K562 (cell line): ENCODE results near the gene RPL11. TPM values are rescaled to one million over a fixed set of nuclear protein-coding genes. Genes with fewer than 3 reads are reported as not detected.
A peak's percentile ranks its signal among the peaks of the same experiment; 100 is the strongest.

Experiments
- ATF7 ChIP-seq: fragments of 450-650 bp; IDR thresholded peaks from 2 replicates; pipeline ENCODE4 v1.7.1; 2014; ENCODE audit warnings: mild to moderate bottlenecking, moderate library complexity
- BCOR ChIP-seq: fragments of 450-650 bp; IDR thresholded peaks from 2 replicates; pipeline ENCODE4 v1.6.1; 2016
- GTF2A2 ChIP-seq: IDR thresholded peaks from 2 replicates; pipeline ENCODE4 v1.6.1; 2016; ENCODE audit warnings: mild to moderate bottlenecking, missing genetic modification characterization, missing compliant biosample characterization
- JUNB ChIP-seq: fragments of 450-650 bp; formaldehyde crosslinking; conservative IDR thresholded peaks from 2 replicates; pipeline ENCODE4 v1.4.0; 2020; ENCODE audit warnings: mild to moderate bottlenecking
- RAD21 ChIP-seq, 2 experiments: fragments of 250-450 bp in 1 of 2; fragments of 450-650 bp in 1 of 2; sonication (Bioruptor Pico) in 1 of 2; formaldehyde crosslinking in 1 of 2; IDR thresholded peaks in 1 of 2; conservative IDR thresholded peaks in 1 of 2; 2 replicates each; pipeline versions ENCODE4 v1.4.0 to v1.8.0; 2020 to 2022; ENCODE audit warnings: mild to moderate bottlenecking in 2 of 2, moderate library complexity in 1 of 2
- TARDBP ChIP-seq: fragments of 450-650 bp; IDR thresholded peaks from 2 replicates; pipeline ENCODE4 v1.6.1; 2016
- TCF7 ChIP-seq: sonication (generic); IDR thresholded peaks from 2 replicates; pipeline ENCODE4 v1.6.1; 2016; ENCODE audit warnings: antibody characterized with exemption, borderline replicate concordance
- WHSC1 ChIP-seq: IDR thresholded peaks from one replicate; pipeline ENCODE4 v1.6.1; 2012; ENCODE audit warnings: low read length, control low read depth, inconsistent platforms
- YY1 ChIP-seq, 3 experiments: IDR thresholded peaks; 2 replicates each; pipeline ENCODE4 v1.6.1; 2011; ENCODE audit warnings: low read length in 2 of 3, mild to moderate bottlenecking in 2 of 3, moderate library complexity in 2 of 3, borderline replicate concordance in 1 of 3, control low read depth in 1 of 3, low read depth in 1 of 3; ENCODE audit not compliant: insufficient read depth in 3 of 3, insufficient replicate concordance in 2 of 3, control insufficient read depth in 1 of 3, insufficient read length in 1 of 3; ENCODE audit errors: extremely low read depth in 1 of 3
- ZNF316 ChIP-seq: fragments of 450-650 bp; IDR thresholded peaks from 2 replicates; pipeline ENCODE4 v1.6.1; 2016
- polyA plus RNA-seq, 8 experiments: library from polyadenylated mRNA; depleted of rRNA in 4 of 8; stranded (reverse) in 5 of 8; unstranded in 3 of 8; fragments of >200 nt; fragmentation: Nextera tagmentation in 2 of 8; fragmentation: Illumina TruSeq in 1 of 8; extraction: Ambion mirVana in 2 of 8; extraction: Trizol in 1 of 8; gene quantifications; 2 replicates each; pipeline versions ENCODE4 v1.2.1 to v1.2.3, GENCODE V29; 2011 to 2014; ENCODE audit warnings: inconsistent platforms in 1 of 8, missing spikeins in 1 of 8
- total RNA-seq, 7 experiments: library from RNA; depleted of rRNA in 6 of 7; stranded (reverse); fragments of >200 nt in 6 of 7; fragmentation: Illumina TruSeq in 2 of 7; extraction: Trizol in 2 of 7; gene quantifications; 2 replicates each; pipeline versions ENCODE4 v1.2.1 to v1.2.3, GENCODE V29; 2011 to 2021; ENCODE audit warnings: low replicate concordance in 1 of 7
- TF ChIP-seq, protein P1 (sequence below): sonication (generic); formaldehyde crosslinking; IDR thresholded peaks from 2 replicates; pipeline ENCODE4 v1.8.0; 2023; ENCODE audit warnings: missing genetic modification reagents, mild to moderate bottlenecking, borderline replicate concordance
- TF ChIP-seq, protein P2 (sequence below): sonication (generic); formaldehyde crosslinking; IDR thresholded peaks from 2 replicates; pipeline ENCODE4 v1.8.0; 2022; ENCODE audit warnings: mild to moderate bottlenecking, missing genetic modification reagents
- TF ChIP-seq, protein P3 (sequence below): fragments of 250-450 bp; sonication (Bioruptor Pico); IDR thresholded peaks from 2 replicates; pipeline ENCODE4 v1.6.1; 2021; ENCODE audit warnings: mild to moderate bottlenecking
- TF ChIP-seq, protein P4 (sequence below), 3 experiments: IDR thresholded peaks in 2 of 3; conservative IDR thresholded peaks in 1 of 3; 2 replicates each; pipeline ENCODE4 v1.5.1; 2011 to 2012; ENCODE audit warnings: low read length in 3 of 3, mild to moderate bottlenecking in 3 of 3, control low read depth in 2 of 3, improper control_type of control experiment in 1 of 3, inconsistent platforms in 1 of 3, low read depth in 1 of 3, mixed read lengths in 1 of 3, moderate library complexity in 1 of 3; ENCODE audit not compliant: insufficient read depth in 2 of 3
- TF ChIP-seq, protein P5 (sequence below): IDR thresholded peaks from 2 replicates; pipeline ENCODE4 v1.6.1; 2011; ENCODE audit warnings: borderline replicate concordance, low read depth, mild to moderate bottlenecking, moderate library complexity, low read length; ENCODE audit not compliant: insufficient read depth, poor library complexity, severe bottlenecking
- TF ChIP-seq, protein P6 (sequence below): fragments of 250-450 bp; sonication (Bioruptor Pico); IDR thresholded peaks from 2 replicates; pipeline ENCODE4 v1.4.0; 2020

The RPL11 gene
- total and polyA plus RNA-seq, 9 of the 15 experiments (the other 6 are each of a cell fraction or from before 2014, with no cell fraction given) = 1,781 to 4,526 (median 3,111) TPM

DNA sequence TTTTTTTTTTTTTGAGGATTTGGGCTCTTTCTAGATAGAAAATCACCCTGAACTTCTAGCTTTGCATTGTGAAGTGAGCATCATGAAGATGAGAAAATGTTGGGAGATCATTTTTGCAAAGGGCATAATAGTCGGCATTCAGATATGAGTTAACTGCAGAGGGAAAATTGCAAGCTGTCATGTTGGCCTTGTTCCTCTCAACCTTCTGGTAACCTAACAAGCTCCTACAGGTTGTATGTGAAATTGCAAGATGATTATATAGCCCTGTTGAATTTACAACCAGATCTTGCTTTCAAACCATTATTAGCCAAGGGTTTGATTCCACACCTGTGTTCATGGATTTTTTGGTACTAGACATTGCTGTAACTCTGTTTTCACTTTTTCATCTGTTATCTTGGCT is 53.9 kb downstream of the RPL11 start (continued):
- TF ChIP-seq, protein P1, sequence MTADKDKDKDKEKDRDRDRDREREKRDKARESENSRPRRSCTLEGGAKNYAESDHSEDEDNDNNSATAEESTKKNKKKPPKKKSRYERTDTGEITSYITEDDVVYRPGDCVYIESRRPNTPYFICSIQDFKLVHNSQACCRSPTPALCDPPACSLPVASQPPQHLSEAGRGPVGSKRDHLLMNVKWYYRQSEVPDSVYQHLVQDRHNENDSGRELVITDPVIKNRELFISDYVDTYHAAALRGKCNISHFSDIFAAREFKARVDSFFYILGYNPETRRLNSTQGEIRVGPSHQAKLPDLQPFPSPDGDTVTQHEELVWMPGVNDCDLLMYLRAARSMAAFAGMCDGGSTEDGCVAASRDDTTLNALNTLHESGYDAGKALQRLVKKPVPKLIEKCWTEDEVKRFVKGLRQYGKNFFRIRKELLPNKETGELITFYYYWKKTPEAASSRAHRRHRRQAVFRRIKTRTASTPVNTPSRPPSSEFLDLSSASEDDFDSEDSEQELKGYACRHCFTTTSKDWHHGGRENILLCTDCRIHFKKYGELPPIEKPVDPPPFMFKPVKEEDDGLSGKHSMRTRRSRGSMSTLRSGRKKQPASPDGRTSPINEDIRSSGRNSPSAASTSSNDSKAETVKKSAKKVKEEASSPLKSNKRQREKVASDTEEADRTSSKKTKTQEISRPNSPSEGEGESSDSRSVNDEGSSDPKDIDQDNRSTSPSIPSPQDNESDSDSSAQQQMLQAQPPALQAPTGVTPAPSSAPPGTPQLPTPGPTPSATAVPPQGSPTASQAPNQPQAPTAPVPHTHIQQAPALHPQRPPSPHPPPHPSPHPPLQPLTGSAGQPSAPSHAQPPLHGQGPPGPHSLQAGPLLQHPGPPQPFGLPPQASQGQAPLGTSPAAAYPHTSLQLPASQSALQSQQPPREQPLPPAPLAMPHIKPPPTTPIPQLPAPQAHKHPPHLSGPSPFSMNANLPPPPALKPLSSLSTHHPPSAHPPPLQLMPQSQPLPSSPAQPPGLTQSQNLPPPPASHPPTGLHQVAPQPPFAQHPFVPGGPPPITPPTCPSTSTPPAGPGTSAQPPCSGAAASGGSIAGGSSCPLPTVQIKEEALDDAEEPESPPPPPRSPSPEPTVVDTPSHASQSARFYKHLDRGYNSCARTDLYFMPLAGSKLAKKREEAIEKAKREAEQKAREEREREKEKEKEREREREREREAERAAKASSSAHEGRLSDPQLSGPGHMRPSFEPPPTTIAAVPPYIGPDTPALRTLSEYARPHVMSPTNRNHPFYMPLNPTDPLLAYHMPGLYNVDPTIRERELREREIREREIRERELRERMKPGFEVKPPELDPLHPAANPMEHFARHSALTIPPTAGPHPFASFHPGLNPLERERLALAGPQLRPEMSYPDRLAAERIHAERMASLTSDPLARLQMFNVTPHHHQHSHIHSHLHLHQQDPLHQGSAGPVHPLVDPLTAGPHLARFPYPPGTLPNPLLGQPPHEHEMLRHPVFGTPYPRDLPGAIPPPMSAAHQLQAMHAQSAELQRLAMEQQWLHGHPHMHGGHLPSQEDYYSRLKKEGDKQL (CRISPR knock-in tag) = no peak
- no peak for TF ChIP-seq JUNB (CRISPR knock-in tag)
- TF ChIP-seq, protein P2, sequence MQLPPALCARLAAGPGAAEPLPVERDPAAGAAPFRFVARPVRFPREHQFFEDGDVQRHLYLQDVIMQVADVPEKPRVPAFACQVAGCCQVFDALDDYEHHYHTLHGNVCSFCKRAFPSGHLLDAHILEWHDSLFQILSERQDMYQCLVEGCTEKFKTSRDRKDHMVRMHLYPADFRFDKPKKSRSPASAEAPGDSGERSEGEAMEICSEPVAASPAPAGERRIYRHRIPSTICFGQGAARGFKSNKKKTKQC (CRISPR knock-in tag) = no peak
- TF ChIP-seq, protein P3, sequence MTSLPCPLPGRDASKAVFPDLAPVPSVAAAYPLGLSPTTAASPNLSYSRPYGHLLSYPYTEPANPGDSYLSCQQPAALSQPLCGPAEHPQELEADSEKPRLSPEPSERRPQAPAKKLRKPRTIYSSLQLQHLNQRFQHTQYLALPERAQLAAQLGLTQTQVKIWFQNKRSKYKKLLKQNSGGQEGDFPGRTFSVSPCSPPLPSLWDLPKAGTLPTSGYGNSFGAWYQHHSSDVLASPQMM (CRISPR knock-in tag) = no peak
- no peak for TF ChIP-seq TARDBP
- TF ChIP-seq TCF7 = no peak
- TF ChIP-seq YY1 (IDR thresholded peaks at IDR 0.05; ENCODE audit: borderline replicate concordance in 1 of 3, control insufficient read depth in 1 of 3, extremely low read depth in 1 of 3, insufficient read depth in 3 of 3, insufficient read length in 1 of 3, insufficient replicate concordance in 2 of 3, low read depth in 1 of 3, low read length in 2 of 3) = no peak
- no peak for TF ChIP-seq WHSC1
- no peak for TF ChIP-seq ATF7
- TF ChIP-seq, protein P4, sequence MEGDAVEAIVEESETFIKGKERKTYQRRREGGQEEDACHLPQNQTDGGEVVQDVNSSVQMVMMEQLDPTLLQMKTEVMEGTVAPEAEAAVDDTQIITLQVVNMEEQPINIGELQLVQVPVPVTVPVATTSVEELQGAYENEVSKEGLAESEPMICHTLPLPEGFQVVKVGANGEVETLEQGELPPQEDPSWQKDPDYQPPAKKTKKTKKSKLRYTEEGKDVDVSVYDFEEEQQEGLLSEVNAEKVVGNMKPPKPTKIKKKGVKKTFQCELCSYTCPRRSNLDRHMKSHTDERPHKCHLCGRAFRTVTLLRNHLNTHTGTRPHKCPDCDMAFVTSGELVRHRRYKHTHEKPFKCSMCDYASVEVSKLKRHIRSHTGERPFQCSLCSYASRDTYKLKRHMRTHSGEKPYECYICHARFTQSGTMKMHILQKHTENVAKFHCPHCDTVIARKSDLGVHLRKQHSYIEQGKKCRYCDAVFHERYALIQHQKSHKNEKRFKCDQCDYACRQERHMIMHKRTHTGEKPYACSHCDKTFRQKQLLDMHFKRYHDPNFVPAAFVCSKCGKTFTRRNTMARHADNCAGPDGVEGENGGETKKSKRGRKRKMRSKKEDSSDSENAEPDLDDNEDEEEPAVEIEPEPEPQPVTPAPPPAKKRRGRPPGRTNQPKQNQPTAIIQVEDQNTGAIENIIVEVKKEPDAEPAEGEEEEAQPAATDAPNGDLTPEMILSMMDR (IDR thresholded peaks at IDR 0.05 in 2 of 3, conservative IDR thresholded peaks at IDR 0.05 in 1 of 3; ENCODE audit: insufficient read depth in 2 of 3, low read depth in 1 of 3, low read length in 3 of 3) = peak; percentile 45 to 57 (median 56); a peak in 5 of 6 replicates
- peak in 1 of 2 experiments; percentile 22; a peak in 2 of 4 replicates for TF ChIP-seq RAD21 (CRISPR knock-in tag; conservative IDR thresholded peaks at IDR 0.05 in 1 of 2, IDR thresholded peaks at IDR 0.05 in 1 of 2)
- TF ChIP-seq BCOR = no peak
- TF ChIP-seq, protein P5, sequence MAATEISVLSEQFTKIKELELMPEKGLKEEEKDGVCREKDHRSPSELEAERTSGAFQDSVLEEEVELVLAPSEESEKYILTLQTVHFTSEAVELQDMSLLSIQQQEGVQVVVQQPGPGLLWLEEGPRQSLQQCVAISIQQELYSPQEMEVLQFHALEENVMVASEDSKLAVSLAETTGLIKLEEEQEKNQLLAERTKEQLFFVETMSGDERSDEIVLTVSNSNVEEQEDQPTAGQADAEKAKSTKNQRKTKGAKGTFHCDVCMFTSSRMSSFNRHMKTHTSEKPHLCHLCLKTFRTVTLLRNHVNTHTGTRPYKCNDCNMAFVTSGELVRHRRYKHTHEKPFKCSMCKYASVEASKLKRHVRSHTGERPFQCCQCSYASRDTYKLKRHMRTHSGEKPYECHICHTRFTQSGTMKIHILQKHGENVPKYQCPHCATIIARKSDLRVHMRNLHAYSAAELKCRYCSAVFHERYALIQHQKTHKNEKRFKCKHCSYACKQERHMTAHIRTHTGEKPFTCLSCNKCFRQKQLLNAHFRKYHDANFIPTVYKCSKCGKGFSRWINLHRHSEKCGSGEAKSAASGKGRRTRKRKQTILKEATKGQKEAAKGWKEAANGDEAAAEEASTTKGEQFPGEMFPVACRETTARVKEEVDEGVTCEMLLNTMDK = no peak
- TF ChIP-seq, protein P6, sequence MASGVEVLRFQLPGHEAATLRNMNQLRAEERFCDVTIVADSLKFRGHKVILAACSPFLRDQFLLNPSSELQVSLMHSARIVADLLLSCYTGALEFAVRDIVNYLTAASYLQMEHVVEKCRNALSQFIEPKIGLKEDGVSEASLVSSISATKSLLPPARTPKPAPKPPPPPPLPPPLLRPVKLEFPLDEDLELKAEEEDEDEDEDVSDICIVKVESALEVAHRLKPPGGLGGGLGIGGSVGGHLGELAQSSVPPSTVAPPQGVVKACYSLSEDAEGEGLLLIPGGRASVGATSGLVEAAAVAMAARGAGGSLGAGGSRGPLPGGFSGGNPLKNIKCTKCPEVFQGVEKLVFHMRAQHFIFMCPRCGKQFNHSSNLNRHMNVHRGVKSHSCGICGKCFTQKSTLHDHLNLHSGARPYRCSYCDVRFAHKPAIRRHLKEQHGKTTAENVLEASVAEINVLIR (CRISPR knock-in tag) = no peak
- no peak for TF ChIP-seq GTF2A2
- TF ChIP-seq ZNF316 = peak; percentile 90
